Skin epidermis (tissue), 12 donors: ENCODE results near the gene ARID2.

Experiments used
- H3K27ac ChIP-seq, 21 experiments: fragments of 200-600 bp; sonication (generic) in 11 of 21; one replicate each; pipeline ENCODE4 v1.5.0; 2020; ENCODE audit warnings: mild to moderate bottlenecking in 3 of 21, inconsistent platforms in 2 of 21, moderate library complexity in 2 of 21
- H3K4me3 ChIP-seq, 7 experiments: fragments of 200-600 bp; sonication (generic) in 2 of 7; one replicate each; pipeline ENCODE4 v1.5.0; 2020; ENCODE audit warnings: inconsistent platforms in 2 of 7, mild to moderate bottlenecking in 2 of 7, moderate library complexity in 1 of 7

Gene ARID2

DNA sequence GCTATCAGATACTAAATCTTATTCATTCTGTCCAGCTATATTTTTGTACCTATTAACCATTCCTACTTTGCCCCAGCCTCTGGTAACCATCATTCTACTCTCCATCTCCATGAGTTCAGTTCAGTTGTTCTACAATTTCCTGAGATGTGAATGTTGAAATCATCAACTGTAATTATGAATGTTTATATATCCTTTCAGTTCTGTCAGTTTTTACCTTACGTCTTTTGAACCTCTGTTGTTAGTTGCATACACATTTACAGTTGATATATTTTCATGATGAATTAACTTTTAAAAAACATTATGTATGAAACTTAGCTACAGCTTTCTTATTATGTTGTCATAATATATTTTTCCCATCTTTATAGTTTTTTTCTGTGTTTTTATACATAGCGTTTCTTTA, 102.1 kb downstream of the ARID2 start:
- Histone ChIP-seq H3K27ac (no peak overlapping the region), H3K4me3 (no peak overlapping the region)

DNA sequence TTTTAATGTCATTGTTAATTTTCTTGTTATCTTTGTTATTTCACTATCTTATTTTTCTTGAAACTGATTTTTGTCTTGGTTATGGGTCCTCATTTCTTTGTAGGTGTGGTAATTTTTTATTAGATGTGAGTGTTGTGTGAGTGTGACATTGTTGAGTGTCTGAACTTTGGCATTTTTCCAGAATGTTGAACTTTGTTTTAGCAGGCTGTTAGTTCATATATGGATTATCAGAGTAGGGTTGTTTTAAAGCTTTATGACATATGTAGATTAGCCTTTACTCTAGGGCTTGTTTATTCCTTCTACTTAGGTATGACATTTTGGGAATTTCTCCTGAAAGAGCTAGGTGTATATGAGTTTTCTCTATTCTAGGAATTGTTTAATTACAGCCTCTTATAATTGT, 103.9 kb downstream of the ARID2 start:
- Histone ChIP-seq H3K27ac (no peak overlapping the region), H3K4me3 (no peak overlapping the region)

DNA sequence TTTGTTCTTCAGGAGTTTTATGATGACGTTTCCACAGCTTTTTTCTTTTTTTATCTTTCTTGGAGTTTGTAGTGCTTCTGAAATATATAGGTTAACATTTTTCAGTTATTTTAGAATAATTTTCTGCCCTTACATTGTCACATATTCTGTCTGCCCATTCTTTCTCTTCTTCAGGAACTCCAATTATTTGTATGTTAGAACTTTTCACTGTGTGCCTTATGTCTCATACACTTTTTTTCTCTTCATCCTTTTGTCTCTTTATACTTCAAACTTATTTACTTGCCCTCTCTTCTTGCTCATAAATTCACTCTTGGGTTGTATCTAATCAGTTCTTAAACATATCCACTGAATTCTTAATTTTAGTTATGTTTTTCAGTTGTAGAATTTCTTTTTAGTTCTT, 105.3 kb downstream of the ARID2 start:
- no peak overlapping the region for H3K27ac ChIP-seq
- H3K4me3 ChIP-seq = no peak overlapping the region

DNA sequence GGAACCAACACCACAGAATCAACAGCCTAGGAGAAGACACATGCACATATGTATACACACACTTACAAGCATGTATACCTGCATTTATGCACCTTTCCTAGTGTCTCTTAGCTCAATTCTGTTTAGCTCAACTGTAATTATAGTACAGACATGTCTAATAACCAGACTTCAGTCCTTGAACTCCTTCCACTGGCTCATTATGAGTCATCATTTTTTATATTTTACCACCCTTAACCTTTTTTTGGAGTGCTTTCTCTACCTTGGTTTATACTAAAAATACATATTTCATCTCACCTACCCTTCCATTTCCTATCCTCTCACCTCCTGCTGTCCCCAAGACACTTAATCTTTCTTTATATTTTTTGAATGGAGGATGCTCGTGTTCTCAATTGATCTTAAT, 110.4 kb downstream of the ARID2 start:
- H3K27ac ChIP-seq = no peak overlapping the region
- H3K4me3 ChIP-seq = no peak overlapping the region

DNA sequence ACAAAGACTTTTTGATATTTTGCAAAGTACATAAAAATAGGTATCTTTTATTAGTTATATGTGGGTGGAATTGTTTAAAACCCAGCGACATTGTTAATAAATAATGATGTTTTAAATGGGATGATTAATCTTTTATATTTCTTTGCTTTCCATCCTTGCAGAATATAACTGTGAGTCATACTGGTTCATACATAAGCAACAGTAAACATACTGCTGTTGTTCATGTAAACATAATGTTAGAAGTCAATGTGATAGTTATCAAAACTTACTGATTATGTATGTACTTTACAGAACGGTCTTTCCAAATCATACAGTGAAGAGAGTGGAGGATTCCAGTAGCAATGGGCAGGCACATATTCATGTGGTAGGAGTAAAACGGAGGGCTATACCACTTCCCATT, 119.8 kb downstream of the ARID2 start:
- Histone ChIP-seq H3K27ac (no peak overlapping the region), H3K4me3 (no peak overlapping the region)

DNA sequence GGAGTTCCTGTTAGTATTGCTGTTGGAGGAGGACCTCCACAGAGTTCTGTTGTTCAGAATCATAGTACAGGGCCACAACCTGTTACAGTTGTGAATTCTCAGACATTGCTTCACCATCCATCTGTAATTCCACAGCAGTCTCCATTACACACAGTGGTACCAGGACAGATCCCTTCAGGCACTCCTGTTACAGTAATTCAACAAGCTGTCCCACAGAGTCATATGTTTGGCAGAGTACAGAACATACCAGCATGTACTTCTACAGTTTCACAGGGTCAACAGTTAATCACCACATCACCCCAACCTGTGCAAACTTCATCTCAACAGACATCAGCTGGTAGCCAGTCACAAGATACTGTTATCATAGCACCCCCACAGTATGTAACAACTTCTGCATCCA, 120.8 kb downstream of the ARID2 start:
- Histone ChIP-seq H3K4me3 (no peak overlapping the region), H3K27ac (no peak overlapping the region)

DNA sequence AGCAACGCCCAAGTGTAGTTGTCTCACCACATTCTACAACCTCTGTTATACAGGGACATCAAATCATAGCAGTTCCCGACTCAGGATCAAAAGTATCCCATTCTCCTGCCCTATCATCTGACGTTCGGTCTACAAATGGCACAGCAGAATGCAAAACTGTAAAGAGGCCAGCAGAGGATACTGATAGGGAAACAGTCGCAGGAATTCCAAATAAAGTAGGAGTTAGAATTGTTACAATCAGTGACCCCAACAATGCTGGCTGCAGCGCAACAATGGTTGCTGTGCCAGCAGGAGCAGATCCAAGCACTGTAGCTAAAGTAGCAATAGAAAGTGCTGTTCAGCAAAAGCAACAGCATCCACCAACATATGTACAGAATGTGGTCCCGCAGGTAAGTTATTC, 123.0 kb downstream of the ARID2 start:
- no peak overlapping the region for H3K27ac ChIP-seq
- H3K4me3 ChIP-seq = no peak overlapping the region

DNA sequence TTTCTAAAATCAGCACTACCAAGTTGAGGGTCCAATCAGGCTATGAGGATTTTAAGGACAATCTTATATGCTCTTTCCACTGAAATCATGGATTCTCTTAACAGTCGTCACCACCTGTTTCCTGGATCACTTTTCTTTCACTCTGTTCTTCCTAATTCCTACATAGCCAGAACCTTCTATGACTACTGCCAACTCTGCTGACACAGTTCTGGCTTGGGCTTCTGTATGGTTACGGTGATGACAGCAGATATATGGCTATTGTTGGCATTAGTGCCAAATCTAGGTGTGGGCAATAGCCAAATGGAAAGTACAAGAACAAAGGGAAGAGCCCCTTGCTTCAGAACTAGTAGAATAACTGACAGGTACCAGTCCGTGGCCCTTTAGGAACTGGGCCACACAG, 124.0 kb downstream of the ARID2 start:
- no peak overlapping the region for H3K4me3 ChIP-seq
- no peak overlapping the region for H3K27ac ChIP-seq

DNA sequence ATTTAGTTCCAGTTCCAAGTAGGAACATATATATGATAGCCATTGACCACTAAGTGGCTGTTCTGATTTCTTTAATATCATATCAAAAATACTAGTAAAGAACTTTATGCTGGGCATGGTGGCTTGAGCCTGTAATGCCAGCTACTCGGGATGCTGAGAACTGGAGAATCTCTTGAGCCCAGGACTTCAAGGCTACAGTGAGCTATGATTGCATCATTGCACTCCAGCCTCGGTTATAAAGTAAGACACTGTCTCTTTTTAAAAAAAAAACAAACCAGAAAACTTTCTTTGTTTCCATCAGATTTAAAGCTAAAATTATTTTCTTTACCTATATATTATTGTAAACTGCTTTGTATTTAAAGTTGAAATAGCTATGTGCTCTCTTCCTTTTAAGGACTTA, 133.8 kb downstream of the ARID2 start:
- Histone ChIP-seq H3K4me3 (no peak overlapping the region), H3K27ac (no peak overlapping the region)

DNA sequence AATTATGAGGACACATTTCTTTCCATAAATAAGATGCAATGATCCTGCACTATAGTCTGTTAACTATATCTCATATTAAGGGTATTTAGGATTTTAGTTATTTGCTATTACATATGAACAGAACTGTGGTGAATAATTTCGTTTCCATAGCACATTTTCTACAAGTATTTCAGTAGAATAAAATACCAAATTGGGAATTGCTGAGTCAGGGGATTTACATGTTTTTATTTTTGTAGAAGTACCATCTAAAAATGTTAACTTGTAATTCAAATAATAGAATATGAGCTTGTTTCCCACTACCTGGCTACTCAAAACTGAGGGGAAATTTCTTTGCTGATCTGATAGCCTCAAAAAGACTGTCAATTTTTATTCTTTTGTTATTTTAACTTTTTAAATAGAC, 136.8 kb downstream of the ARID2 start:
- Histone ChIP-seq H3K27ac (no peak overlapping the region), H3K4me3 (no peak overlapping the region)

DNA sequence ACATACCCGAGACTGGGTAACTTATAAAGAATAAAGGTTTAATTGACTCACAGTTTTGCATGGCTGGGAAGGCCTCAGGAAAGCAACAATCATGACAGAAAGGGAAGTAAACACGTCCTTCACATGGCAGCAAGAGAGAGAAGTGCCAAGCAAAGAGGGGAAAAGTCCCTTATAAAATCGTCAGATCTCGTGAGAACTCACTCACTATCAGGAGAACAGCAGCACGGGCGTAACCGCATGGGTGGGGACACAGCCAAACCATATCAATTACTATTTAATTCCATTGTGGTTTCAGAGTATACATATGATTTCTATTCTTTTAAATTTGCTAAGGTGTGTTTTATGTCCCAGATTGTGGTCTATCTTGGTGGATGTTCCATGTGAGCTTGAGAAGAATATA, 142.9 kb downstream of the ARID2 start:
- Histone ChIP-seq H3K4me3 (no peak overlapping the region), H3K27ac (no peak overlapping the region)

DNA sequence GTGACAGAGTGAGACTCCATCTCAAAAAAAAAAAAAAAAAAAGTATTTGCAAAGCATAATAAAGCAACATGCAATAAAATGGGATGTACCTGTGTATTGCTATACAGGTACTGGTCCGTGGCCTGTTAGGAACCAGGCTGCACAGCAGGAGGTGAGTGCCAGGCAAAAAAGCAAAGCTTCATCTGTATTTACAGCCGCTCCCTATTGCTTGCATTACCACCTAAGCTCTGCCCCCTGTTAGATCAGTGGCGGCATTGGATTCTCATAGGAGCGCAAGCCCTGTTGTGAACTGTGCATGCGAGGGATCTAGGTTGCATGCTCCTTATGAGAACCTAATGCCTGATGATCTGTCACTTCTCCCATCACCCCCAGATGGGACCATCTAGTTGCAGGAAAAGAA, 147.6 kb downstream of the ARID2 start:
- no peak overlapping the region for H3K4me3 ChIP-seq

DNA sequence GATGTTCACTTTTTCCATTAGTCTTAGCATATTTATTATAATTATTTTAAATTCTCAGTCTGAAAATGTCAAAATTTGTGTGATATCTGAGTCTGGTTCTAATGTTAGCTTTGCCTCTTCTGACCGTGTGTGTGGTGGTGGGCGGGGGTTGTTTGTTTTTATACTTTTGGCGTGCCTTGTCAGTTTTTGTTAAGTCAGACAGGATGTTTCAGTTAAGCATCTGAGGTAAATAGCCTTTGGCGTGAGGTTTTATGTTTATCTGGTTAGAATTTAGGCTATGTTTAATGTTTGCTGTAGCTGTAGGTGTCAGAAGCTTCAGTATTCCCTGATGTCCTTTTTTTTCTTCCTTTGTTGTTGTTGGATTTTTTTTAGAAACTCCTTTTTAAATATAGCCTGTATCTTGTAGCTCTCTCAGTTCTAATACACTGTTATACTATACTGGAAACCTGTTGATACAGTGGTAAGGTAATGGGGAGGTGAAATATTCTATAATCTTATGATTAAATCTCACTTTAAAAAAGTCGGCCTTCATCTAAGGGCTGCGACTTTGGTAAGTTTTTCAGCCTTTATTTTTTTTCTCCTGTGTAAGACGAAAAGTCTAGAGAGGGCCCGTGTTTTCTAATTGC, 149.2 kb downstream of the ARID2 start:
- H3K27ac ChIP-seq = peak overlapping the region in 5 of 21 experiments; percentile 15 to 68 (median 30)

More for the DNA sequence above, 147.6 kb downstream of the ARID2 start:
- no peak overlapping the region for H3K27ac ChIP-seq

DNA sequence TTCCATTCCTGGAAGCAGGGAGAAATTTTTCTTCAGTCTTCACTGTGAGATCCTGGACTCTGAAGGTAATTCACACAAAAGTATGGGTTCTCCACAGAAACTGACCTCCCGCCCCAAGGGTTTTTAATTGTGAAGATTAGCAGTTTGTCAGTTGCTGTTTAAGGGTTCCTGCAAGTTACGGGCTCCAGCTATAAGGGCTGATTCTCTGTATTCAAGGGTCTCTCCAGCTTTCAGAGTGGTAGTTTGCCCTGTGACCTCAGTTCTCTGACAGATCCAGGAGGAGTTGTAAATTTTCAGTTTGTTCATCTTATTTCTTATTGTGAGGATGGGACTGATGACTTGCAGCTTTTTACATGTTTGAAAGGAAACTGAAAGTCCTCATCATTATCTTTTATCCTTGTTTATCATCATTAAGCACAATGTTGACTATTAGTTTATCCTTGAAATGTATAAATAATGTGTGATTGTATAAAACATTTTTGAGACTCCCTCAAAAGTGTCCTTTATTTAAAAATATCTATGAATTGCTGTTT, 149.9 kb downstream of the ARID2 start:
- H3K4me3 ChIP-seq = no peak overlapping the region
- H3K27ac ChIP-seq = peak overlapping the region in 4 of 21 experiments; percentile 17 to 68 (median 35)

More for the DNA sequence above, 149.2 kb downstream of the ARID2 start:
- no peak overlapping the region for H3K4me3 ChIP-seq

DNA sequence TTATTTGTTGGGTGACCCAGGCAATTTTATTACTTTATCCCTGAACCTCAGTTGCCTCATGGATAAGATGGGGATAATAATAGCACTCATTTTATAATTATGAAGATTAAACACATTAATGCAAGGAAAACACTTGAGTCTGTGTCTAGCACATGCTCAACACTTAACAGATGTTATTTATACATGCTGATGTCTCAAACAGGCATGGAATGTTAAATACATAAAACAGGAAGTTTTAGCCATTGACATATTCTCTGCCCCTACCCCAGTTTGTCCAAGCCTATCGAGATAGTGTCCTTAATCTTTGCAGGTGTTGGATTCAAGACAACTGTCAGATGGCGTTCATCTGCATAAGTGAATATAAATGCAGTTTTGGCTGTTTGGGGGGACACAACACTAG, 151.0 kb downstream of the ARID2 start:
- Histone ChIP-seq H3K27ac (no peak overlapping the region), H3K4me3 (no peak overlapping the region)

DNA sequence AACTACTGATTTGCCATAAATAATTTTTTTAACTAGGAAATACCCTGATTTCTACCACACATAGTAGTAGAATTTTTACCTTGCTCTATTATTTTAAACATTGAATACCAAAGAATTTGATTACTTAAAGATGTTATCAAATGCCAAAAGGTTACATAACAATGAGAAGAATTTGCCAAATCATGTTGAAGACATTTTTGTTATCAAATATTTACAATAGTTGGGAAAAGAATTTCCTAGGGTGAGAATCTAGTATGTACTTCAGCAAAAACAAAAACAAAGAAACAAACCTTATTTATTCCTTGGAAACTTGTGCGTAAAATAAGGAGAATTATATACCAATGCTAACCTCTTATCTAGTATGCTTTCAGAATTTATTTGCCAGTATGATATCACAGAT, 153.7 kb downstream of the ARID2 start:
- H3K27ac ChIP-seq = no peak overlapping the region
- no peak overlapping the region for H3K4me3 ChIP-seq

DNA sequence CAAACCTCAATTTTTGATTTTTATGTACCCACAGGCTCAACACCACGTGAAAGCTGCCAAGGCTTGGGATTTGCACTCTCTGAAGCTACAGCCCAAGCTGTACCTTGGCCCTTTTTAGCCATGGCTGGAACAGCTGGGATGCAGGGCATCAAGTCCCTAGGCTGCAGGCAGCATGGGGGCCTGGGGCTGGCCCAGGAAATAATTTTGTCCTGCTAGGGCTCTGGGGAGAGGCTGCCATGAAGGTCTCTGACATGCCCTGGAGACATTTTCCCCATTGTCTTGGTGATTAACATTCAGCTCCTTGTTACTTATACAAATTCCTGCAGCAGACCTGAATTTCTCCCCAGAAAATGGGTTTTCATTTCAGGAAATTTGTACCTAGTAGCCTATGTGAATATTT, 157.2 kb downstream of the ARID2 start:
- no peak overlapping the region for H3K4me3 ChIP-seq
- H3K27ac ChIP-seq = no peak overlapping the region

DNA sequence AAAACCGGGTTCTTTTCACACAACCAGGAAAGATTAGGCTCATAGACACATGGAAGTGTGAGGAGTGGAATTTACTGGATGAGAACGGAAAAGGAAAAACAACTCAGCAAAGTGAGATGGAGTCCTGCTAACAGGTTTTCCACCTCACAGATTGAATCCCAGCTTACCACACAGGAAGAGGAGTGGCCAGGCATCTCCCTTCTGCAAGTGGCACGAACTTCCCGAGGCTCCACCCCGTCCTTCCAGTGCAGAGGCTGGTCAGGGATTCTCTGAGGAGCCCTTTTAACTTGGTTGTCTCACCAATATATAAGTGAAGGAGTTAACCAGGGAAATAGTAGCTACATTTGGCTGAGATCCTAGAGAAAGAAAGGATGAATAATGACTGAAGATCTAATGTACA, 158.0 kb downstream of the ARID2 start:
- no peak overlapping the region for H3K27ac ChIP-seq
- no peak overlapping the region for H3K4me3 ChIP-seq

DNA sequence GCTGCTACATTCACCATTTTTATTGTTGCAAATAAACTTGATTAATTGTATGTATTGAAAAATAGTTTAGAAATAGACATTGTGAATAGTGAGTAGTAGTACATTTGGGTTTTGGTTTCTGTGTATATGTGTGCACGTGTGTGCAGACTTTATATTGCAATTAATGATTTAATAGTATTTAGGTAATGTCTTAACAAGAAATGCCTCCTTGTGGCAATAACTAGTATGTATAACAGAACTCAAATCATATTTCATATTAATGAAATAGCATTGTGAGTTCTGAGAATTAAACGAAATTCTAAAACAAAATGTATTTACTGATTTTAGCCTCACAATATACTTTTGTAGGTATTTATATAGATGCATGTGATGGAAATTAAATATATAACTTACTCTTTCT, 160.8 kb downstream of the ARID2 start:
- Histone ChIP-seq H3K27ac (no peak overlapping the region), H3K4me3 (no peak overlapping the region)

DNA sequence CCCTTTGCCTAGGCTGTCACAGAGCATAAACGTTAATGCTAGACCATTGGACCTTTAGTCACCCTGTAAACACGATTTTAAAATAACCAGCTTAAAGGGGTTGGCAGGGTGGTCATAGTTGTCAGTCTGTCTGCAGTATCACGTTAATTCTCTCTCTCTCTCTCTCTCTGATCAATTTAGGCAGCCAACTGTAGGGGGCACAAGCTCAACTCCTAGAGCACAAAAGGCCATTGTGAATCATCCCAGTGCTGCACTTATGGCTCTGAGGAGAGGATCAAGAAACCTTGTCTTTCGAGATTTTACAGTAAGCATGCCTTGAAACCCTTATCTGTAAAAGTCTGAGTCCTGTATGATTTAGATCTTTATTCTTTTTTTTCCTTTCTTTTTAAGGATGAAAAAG, 163.7 kb downstream of the ARID2 start:
- H3K27ac ChIP-seq = no peak overlapping the region
- no peak overlapping the region for H3K4me3 ChIP-seq

DNA sequence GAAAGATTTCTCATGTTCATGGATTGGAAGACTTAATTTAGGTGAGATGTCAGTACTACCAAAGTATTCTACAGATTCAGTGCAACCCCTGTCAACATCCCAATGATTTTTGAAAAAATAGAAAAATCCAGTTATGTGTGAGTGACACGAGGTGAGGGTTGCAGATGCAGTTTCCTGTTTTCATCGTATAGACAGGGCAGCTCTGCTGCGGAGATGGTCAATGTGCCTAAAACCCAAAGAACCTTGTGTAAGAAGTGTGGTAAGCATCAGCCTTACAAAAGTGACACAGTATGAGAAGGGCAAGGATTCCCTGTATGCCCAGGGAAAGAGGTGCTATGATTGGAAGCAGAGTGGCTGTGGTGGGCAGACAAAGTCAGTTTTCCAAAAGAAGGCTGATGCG, 166.5 kb downstream of the ARID2 start:
- H3K4me3 ChIP-seq = no peak overlapping the region

DNA sequence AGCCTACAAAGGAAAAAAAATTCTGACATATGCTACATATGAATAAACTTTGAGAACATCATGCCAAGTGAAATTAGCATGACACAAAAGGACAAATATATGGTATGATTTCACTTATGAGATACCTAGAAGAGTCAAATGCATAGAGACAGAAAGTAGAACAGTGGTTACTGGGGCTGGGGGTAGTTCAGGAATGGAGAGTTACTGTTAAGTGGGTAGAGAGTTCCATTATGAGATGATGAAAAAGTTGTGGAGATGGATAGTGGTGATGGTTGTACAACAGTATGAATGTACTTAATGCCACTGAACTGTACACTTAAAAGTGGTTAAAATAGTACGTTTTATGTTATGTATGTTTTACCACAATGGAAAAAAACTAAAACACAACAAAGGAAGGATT, 168.6 kb downstream of the ARID2 start:
- H3K27ac ChIP-seq = no peak overlapping the region

More for the DNA sequence above, 166.5 kb downstream of the ARID2 start:
- no peak overlapping the region for H3K27ac ChIP-seq

More for the DNA sequence above, 168.6 kb downstream of the ARID2 start:
- H3K4me3 ChIP-seq = no peak overlapping the region
